HepG2 (cell line): Measurements from ENCODE around the gene CYP46A1. TPM values are rescaled to one million over a fixed set of nuclear protein-coding genes. Genes with fewer than 3 reads are reported as not detected.

Experiments
- ATAC-seq: fragments of 200-7000 bp; cut with Tn5 transposase; 3 replicates; pipeline ENCODE4 v1.9.1; 2020; ENCODE audit warnings: mild to moderate bottlenecking, moderate library complexity
- BruUV-seq: library from RNA; stranded (reverse); fragments of 400-500 nt; replicated peaks from 2 replicates; lab custom pipeline; 2021; lab: Mats Ljungman, UMichigan
- CTCF ChIA-PET: fragments of 300-600 bp; formaldehyde crosslinking; extraction: SDS; loops from one replicate; lab custom pipeline; 2021; ENCODE audit warnings: low total read pairs, inconsistent platforms, low intra/inter-chr PET ratio; lab: Yijun Ruan, JAX
- POLR2A ChIA-PET: fragments of 350-600 bp; sonication (Branson Sonifier 250); formaldehyde crosslinking; loops from one replicate; lab custom pipeline; 2020; ENCODE audit warnings: antibody characterized with exemption, inconsistent platforms; lab: Yijun Ruan, JAX
- DNase-seq: peaks from one replicate; pipeline ENCODE4 v3.0.0-alpha.2; 2015; ENCODE audit warnings: low spot score
- FAIRE-seq: peaks from 3 replicates; lab custom pipeline; 2011; peaks lifted over from hg19 to GRCh38; lab: Jason Lieb, UNC
- H2AFZ ChIP-seq: one replicate; pipeline ENCODE4 v1.6.1; 2011; ENCODE audit warnings: low read length, inconsistent platforms
- H3K27ac ChIP-seq: fragments of 300-600 bp; 3 replicates; pipeline ENCODE4 v1.8.0; 2011; ENCODE audit warnings: mixed run types, mild to moderate bottlenecking, mixed read lengths, low read length, inconsistent platforms; ENCODE audit not compliant: insufficient read depth; ENCODE audit errors: extremely low read length
- H3K27me3 ChIP-seq, 2 experiments: fragments of 200-600 bp in 1 of 2; 2 replicates in 1 of 2; 3 replicates in 1 of 2; pipeline versions ENCODE4 v1.6.0 to v1.8.0; 2011; ENCODE audit warnings: low read length in 2 of 2, mild to moderate bottlenecking in 2 of 2, moderate library complexity in 2 of 2, inconsistent platforms in 1 of 2; ENCODE audit not compliant: insufficient read depth in 2 of 2, control insufficient read depth in 1 of 2
- H3K36me3 ChIP-seq, 2 experiments: fragments of 200-600 bp in 1 of 2; replicated peaks in 1 of 2; 2 replicates in 1 of 2; 3 replicates in 1 of 2; pipeline versions ENCODE4 v1.5.1 to v1.8.0; 2011; ENCODE audit warnings: low read length in 2 of 2, inconsistent platforms in 1 of 2; ENCODE audit not compliant: insufficient read depth in 2 of 2, control insufficient read depth in 1 of 2
- H3K4me1 ChIP-seq: 2 replicates; pipeline ENCODE4 v1.5.1; 2012; ENCODE audit warnings: low read length, inconsistent platforms; ENCODE audit not compliant: insufficient read depth
- H3K4me2 ChIP-seq: 2 replicates; pipeline ENCODE4 v1.6.0; 2011; ENCODE audit warnings: low read depth, low read length, inconsistent platforms
- H3K4me3 ChIP-seq, 3 experiments: fragments of 200-600 bp in 1 of 3; sonication (generic), shearing (Covaris generic) in 1 of 3; replicated peaks in 1 of 3; 2 replicates each; pipeline ENCODE4 v1.5.1; 2011 to 2016; ENCODE audit warnings: low read length in 3 of 3, inconsistent platforms in 2 of 3, low read depth in 2 of 3, mild to moderate bottlenecking in 2 of 3, control low read depth in 1 of 3, mixed read lengths in 1 of 3; ENCODE audit not compliant: insufficient read depth in 1 of 3
- H3K79me2 ChIP-seq: one replicate; pipeline ENCODE4 v1.6.1; 2011; ENCODE audit warnings: low read length, inconsistent platforms; ENCODE audit not compliant: insufficient read depth
- H3K9ac ChIP-seq: 2 replicates; pipeline ENCODE4 v1.6.0; 2011; ENCODE audit warnings: mild to moderate bottlenecking, low read depth, low read length, inconsistent platforms; ENCODE audit not compliant: insufficient read depth
- H3K9me3 ChIP-seq: 2 replicates; pipeline ENCODE4 v1.5.1; 2012; ENCODE audit warnings: mild to moderate bottlenecking, low read length
- H4K20me1 ChIP-seq: 2 replicates; pipeline ENCODE4 v1.6.0; 2011; ENCODE audit warnings: inconsistent platforms, mild to moderate bottlenecking, low read length, moderate library complexity; ENCODE audit not compliant: insufficient read depth
- CEBPB ChIP-seq: IDR thresholded peaks from 2 replicates; pipeline ENCODE4 v1.6.1; 2011; ENCODE audit warnings: low read depth, low read length, improper control_type of control experiment, borderline replicate concordance
- NFIC ChIP-seq: IDR thresholded peaks from 2 replicates; pipeline ENCODE4 v1.6.1; 2012; ENCODE audit warnings: mild to moderate bottlenecking, low read length, inconsistent platforms
- PCBP2 ChIP-seq: fragments of 200-400 bp; formaldehyde crosslinking; optimal IDR thresholded peaks from 2 replicates; pipeline ENCODE3; 2018; ENCODE audit warnings: low read length, low read depth; ENCODE audit not compliant: poor library complexity, severe bottlenecking
- ZFP1 ChIP-seq: IDR thresholded peaks from 2 replicates; pipeline ENCODE4 v1.6.1; 2016
- ZNF709 ChIP-seq: sonication (generic); formaldehyde crosslinking; IDR thresholded peaks from 2 replicates; pipeline ENCODE4 v1.5.0; 2020; ENCODE audit warnings: mild to moderate bottlenecking, missing genetic modification reagents
- WGBS: methylation state at CpG from one replicate; pipeline ENCODE4 v1.1.6; 2017; ENCODE audit warnings: low lambda C conversion rate; 5-methylcytosine and 5-hydroxymethylcytosine counted together
- in situ Hi-C: cut with HindIII; loops from 2 replicates; pipeline ENCODE4 v1.10.0; 2017; ENCODE audit warnings: low pct_unique_long_range_greater_than_20kb; ENCODE audit not compliant: extremely low pct_ligation_motif_present
- intact Hi-C: fragments of 100-400 bp; cut with micrococcal nuclease; formaldehyde crosslinking; loops from one replicate; pipeline ENCODE4 v1.10.0; 2022; ENCODE audit not compliant: unreplicated experiment
- polyA plus RNA-seq, 8 experiments: library from polyadenylated mRNA; depleted of rRNA in 3 of 8; stranded (reverse) in 7 of 8; unstranded in 1 of 8; fragments of >200 nt; fragmentation: Illumina TruSeq in 4 of 8; extraction: Trizol in 4 of 8; gene quantifications; 2 replicates each; pipeline versions ENCODE4 v1.2.1 to v1.2.3, GENCODE V29; 2011 to 2016; ENCODE audit warnings: low read depth in 4 of 8, missing spikeins in 1 of 8, mixed read lengths in 1 of 8; ENCODE audit not compliant: insufficient read depth in 1 of 8
- total RNA-seq, 5 experiments: library from RNA; depleted of rRNA; stranded (reverse); fragments of >200 nt; fragmentation: Illumina TruSeq; extraction: Trizol; gene quantifications; 2 replicates each; pipeline ENCODE4 v1.2.3, GENCODE V29; 2016; ENCODE audit warnings: low read depth in 1 of 5
- TF ChIP-seq, protein P1 (sequence below): sonication (generic); formaldehyde crosslinking; IDR thresholded peaks from 2 replicates; pipeline ENCODE4 v1.5.1; 2020; ENCODE audit warnings: missing genetic modification reagents, mild to moderate bottlenecking, borderline replicate concordance
- TF ChIP-seq, protein P2 (sequence below): sonication (generic); formaldehyde crosslinking; IDR thresholded peaks from 2 replicates; pipeline ENCODE4 v1.5.1; 2020; ENCODE audit warnings: mild to moderate bottlenecking, missing genetic modification reagents, moderate library complexity

Gene CYP46A1
- total and polyA plus RNA-seq, 2 of the 13 experiments (the other 11 are each of a cell fraction or from before 2014, with no cell fraction given), result not detected

- no peaks in the 10 kb centered on the region for H4K20me1 ChIP-seq
- WGBS, result 64% methylated on average over 3 of the region's 3 CpGs
- H3K79me2 ChIP-seq, result no peaks in the 10 kb centered on the region
- no peak overlapping the region for H3K9ac ChIP-seq
- POLR2A ChIA-PET, result no interaction called here
- no peaks in the 10 kb centered on the region for H3K4me1 ChIP-seq
- H3K27ac ChIP-seq, result no peak overlapping the region
- DNase-seq, result no peak
- in situ Hi-C loops (no loop called here), intact Hi-C loops (no loop called here)
- ATAC-seq, result no peak
- TF ChIP-seq ZFP1 (CRISPR knock-in tag), result peak; percentile 73; the same call in 1 of the 2 replicates
- TF ChIP-seq, protein P1, sequence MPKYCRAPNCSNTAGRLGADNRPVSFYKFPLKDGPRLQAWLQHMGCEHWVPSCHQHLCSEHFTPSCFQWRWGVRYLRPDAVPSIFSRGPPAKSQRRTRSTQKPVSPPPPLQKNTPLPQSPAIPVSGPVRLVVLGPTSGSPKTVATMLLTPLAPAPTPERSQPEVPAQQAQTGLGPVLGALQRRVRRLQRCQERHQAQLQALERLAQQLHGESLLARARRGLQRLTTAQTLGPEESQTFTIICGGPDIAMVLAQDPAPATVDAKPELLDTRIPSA (CRISPR knock-in tag), result no peak
- H3K4me3 ChIP-seq, result no peak overlapping the region
- CTCF ChIA-PET, result no interaction called here
- no peak overlapping the region for H2AFZ ChIP-seq
- no peaks in the 10 kb centered on the region for H3K36me3 ChIP-seq
- no TSS peak for BruUV-seq
- peaks cover 16% of the 10 kb centered on the region for H3K9me3 ChIP-seq
- no peaks in the 10 kb centered on the region; a peak in 1 of 5 replicates for H3K27me3 ChIP-seq
- H3K4me2 ChIP-seq, result no peak overlapping the region
- no peak for FAIRE-seq
Observed at GRCh38 chr14:99703381-99703780, 19.3 kb downstream of the CYP46A1 start.

DNA sequence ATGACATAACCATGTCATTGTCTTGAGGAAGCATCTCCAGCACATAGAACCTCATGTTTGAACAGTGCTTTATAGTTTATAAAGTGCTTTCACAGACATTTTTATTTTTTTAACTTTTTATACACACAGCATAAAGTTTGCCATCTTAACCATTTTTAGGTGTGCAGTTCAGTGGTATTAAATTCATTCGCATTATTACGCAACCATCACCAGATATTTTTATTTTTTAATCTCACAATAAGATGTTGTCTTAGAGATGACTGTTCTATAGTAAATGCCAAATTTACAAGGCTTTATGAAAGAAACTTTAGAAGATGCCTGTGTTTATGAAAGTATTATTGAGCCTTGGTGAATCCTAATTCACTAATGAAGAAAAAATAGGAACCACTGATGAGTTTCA, 19.9 kb downstream of the CYP46A1 start:
- no peaks in the 10 kb centered on the region for H3K36me3 ChIP-seq
- H3K4me1 ChIP-seq, result no peaks in the 10 kb centered on the region
- no peak overlapping the region for H3K27ac ChIP-seq
- DNase-seq, result no peak
- H3K9ac ChIP-seq, result no peak overlapping the region
- no peak overlapping the region for H2AFZ ChIP-seq
- no peaks in the 10 kb centered on the region for H3K79me2 ChIP-seq
- no peak for TF ChIP-seq NFIC
- TF ChIP-seq, protein P2, sequence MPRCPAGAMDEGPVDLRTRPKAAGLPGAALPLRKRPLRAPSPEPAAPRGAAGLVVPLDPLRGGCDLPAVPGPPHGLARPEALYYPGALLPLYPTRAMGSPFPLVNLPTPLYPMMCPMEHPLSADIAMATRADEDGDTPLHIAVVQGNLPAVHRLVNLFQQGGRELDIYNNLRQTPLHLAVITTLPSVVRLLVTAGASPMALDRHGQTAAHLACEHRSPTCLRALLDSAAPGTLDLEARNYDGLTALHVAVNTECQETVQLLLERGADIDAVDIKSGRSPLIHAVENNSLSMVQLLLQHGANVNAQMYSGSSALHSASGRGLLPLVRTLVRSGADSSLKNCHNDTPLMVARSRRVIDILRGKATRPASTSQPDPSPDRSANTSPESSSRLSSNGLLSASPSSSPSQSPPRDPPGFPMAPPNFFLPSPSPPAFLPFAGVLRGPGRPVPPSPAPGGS, result no peak
- peak; percentile 46 for TF ChIP-seq CEBPB
- no peak for TF ChIP-seq ZNF709 (CRISPR knock-in tag)
- TF ChIP-seq PCBP2, result no peak
- BruUV-seq, result no TSS peak
- ChIA-PET CTCF (no interaction called here), POLR2A (no interaction called here)
- no peak overlapping the region for H3K4me3 ChIP-seq
- H3K27me3 ChIP-seq, result no peaks in the 10 kb centered on the region; a peak in 1 of 5 replicates
- H4K20me1 ChIP-seq, result no peaks in the 10 kb centered on the region
- WGBS, result 87% methylated on average over 2 of the region's 2 CpGs
- no peak overlapping the region for H3K4me2 ChIP-seq
- no peak for FAIRE-seq
- H3K9me3 ChIP-seq, result peaks cover 16% of the 10 kb centered on the region
- ATAC-seq, result no peak
- in situ Hi-C loops (no loop called here), intact Hi-C loops (no loop called here)
